Measurements from ENCODE around the gene SERPINE1. TPM values are rescaled to one million over a fixed set of nuclear protein-coding genes. Genes with fewer than 3 reads are reported as not detected.

SERPINE1 gene
- total and polyA plus RNA-seq, 2 of the 13 experiments (the other 11 are each of a cell fraction or from before 2014, with no cell fraction given) = 21.2 to 1,576 TPM

DNA sequence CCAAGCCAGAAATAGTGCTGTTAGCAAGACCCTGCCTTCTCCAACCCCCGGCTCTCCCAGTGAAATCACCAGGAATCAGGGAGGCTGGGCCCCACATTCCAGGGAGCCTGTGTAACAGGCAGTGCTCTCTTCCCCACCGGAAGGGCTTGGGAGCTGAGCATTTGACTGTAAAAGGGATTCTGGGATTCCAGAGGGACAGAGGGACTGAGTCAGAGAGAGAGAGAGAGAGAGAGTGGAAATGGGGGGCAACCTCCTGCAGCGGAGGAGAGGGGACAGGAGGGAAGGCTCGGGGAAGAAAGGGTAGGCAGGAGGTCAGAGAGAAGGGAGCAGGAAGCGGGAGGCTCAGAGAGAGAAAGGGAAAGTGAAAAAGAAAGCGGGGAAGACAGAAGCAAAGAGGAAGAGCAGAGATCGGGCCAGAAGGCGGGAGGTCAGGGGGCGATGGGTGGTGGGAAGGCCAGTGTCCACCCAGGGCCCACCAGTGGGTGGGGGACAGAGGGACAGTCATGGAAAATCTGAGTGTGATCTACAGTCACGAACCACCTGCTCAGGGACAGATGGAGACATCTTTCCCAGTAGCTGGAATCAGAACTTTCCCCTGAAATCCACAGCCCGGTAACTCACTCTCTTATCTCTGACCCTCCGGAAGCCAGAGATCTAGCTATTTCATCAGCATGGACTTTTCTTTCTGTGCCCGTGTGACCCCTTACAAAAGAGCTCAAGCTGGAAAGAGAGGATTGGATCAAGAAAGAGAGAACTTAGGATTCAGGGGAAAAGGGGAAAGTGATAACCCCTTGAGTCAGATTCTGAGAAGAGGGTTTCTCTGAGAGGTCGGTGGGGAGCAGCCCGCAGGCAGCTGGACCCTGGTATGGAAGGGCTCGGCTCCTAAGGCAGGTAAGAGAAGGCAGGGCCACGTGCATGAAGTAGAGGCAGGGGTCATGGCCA, 4.6 kb upstream of the SERPINE1 start (continued):
- TF ChIP-seq ZFAT (CRISPR knock-in tag; conservative IDR thresholded peaks at IDR 0.05) (no peak), ZMYM4 (CRISPR knock-in tag; IDR thresholded peaks at IDR 0.05) (no peak), HNF4G (IDR thresholded peaks at IDR 0.05; ENCODE audit: borderline replicate concordance, low read depth, low read length) (peak; percentile 57; the same call in 1 of the 2 replicates), HNF4G (CRISPR knock-in tag; IDR thresholded peaks at IDR 0.05; ENCODE audit: borderline replicate concordance, low read depth) (no peak), ZFY (CRISPR knock-in tag; IDR thresholded peaks at IDR 0.05) (no peak; the same call in 1 of the 2 replicates), NCOA1 (CRISPR knock-in tag; IDR thresholded peaks at IDR 0.05) (no peak), FOSL1 (CRISPR knock-in tag; IDR thresholded peaks at IDR 0.05; ENCODE audit: borderline replicate concordance) (peak; percentile 36; the same call in 1 of the 2 replicates), TARDBP (CRISPR knock-in tag; IDR thresholded peaks at IDR 0.05) (peak; percentile 74), MED1 (CRISPR knock-in tag; IDR thresholded peaks at IDR 0.05) (peak; percentile 92), ZNF792 (CRISPR knock-in tag; IDR thresholded peaks at IDR 0.05) (no peak), TAF1 (CRISPR knock-in tag; IDR thresholded peaks at IDR 0.05) (peak; percentile 69), ZMAT3 (CRISPR knock-in tag; conservative IDR thresholded peaks at IDR 0.05) (peak; percentile 59)
- TF ChIP-seq, protein P1, sequence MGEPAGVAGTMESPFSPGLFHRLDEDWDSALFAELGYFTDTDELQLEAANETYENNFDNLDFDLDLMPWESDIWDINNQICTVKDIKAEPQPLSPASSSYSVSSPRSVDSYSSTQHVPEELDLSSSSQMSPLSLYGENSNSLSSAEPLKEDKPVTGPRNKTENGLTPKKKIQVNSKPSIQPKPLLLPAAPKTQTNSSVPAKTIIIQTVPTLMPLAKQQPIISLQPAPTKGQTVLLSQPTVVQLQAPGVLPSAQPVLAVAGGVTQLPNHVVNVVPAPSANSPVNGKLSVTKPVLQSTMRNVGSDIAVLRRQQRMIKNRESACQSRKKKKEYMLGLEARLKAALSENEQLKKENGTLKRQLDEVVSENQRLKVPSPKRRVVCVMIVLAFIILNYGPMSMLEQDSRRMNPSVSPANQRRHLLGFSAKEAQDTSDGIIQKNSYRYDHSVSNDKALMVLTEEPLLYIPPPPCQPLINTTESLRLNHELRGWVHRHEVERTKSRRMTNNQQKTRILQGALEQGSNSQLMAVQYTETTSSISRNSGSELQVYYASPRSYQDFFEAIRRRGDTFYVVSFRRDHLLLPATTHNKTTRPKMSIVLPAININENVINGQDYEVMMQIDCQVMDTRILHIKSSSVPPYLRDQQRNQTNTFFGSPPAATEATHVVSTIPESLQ (CRISPR knock-in tag; conservative IDR thresholded peaks at IDR 0.05) = no peak
- TF ChIP-seq, protein P2, sequence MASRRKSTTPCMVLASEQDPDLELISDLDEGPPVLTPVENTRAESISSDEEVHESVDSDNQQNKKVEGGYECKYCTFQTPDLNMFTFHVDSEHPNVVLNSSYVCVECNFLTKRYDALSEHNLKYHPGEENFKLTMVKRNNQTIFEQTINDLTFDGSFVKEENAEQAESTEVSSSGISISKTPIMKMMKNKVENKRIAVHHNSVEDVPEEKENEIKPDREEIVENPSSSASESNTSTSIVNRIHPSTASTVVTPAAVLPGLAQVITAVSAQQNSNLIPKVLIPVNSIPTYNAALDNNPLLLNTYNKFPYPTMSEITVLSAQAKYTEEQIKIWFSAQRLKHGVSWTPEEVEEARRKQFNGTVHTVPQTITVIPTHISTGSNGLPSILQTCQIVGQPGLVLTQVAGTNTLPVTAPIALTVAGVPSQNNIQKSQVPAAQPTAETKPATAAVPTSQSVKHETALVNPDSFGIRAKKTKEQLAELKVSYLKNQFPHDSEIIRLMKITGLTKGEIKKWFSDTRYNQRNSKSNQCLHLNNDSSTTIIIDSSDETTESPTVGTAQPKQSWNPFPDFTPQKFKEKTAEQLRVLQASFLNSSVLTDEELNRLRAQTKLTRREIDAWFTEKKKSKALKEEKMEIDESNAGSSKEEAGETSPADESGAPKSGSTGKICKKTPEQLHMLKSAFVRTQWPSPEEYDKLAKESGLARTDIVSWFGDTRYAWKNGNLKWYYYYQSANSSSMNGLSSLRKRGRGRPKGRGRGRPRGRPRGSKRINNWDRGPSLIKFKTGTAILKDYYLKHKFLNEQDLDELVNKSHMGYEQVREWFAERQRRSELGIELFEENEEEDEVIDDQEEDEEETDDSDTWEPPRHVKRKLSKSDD (CRISPR knock-in tag; IDR thresholded peaks at IDR 0.05; ENCODE audit: low read depth) = no peak
- TF ChIP-seq, protein P3, sequence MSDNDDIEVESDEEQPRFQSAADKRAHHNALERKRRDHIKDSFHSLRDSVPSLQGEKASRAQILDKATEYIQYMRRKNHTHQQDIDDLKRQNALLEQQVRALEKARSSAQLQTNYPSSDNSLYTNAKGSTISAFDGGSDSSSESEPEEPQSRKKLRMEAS (IDR thresholded peaks at IDR 0.05) = 0 out of 2 replicates have a peak, but pooled peaks have one; percentile 11
- TF ChIP-seq, protein P4, sequence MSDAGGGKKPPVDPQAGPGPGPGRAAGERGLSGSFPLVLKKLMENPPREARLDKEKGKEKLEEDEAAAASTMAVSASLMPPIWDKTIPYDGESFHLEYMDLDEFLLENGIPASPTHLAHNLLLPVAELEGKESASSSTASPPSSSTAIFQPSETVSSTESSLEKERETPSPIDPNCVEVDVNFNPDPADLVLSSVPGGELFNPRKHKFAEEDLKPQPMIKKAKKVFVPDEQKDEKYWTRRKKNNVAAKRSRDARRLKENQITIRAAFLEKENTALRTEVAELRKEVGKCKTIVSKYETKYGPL (CRISPR knock-in tag; IDR thresholded peaks at IDR 0.05) = 0 out of 2 replicates have a peak, but pooled peaks have one; percentile 27
- TF ChIP-seq, protein P5, sequence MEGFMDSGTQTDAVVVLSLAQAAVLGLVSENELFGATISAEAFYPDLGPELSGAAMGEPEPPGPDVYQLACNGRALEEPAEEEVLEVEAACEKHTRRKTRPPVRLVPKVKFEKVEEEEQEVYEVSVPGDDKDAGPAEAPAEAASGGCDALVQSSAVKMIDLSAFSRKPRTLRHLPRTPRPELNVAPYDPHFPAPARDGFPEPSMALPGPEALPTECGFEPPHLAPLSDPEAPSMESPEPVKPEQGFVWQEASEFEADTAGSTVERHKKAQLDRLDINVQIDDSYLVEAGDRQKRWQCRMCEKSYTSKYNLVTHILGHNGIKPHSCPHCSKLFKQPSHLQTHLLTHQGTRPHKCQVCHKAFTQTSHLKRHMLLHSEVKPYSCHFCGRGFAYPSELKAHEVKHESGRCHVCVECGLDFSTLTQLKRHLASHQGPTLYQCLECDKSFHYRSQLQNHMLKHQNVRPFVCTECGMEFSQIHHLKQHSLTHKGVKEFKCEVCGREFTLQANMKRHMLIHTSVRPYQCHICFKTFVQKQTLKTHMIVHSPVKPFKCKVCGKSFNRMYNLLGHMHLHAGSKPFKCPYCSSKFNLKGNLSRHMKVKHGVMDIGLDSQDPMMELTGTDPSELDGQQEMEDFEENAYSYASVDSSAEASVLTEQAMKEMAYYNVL (CRISPR knock-in tag; IDR thresholded peaks at IDR 0.05; ENCODE audit: borderline replicate concordance) = peak; percentile 75; the same call in 1 of the 2 replicates

Measured in HepG2 (cell line).